Measurements from ENCODE around the gene ATP5PF.
"Not testable (repeated sequence)": the region's sequence is repeated elsewhere in the genome, so short reads cannot be mapped to it uniquely, and the experiment has no call there.

The ATP5PF gene
- 20.7 to 48.9 reads per million in 2 experiments for total RNA-seq

- peak; percentile 96 for DNase-seq (ENCODE audit: low read depth)
Measured at GRCh38 chr21:25734904-25735645, at the start of gene ATP5PF, which contains the start of gene GABPA. Gene ATP5PF (minus strand): TSS chr21:25734904. CDS start chr21:25729794, 5,110 bp downstream. Gene GABPA (plus strand): TSS chr21:25734972. CDS start chr21:25741599, 6,627 bp downstream.

GRCh38 chr21:25778126-25778875 is 43.6 kb upstream of the ATP5PF start:
- not testable (repeated sequence) for DNase-seq (ENCODE audit: low read depth)

GRCh38 chr21:25776440-25776839 is 41.7 kb upstream of the ATP5PF start:
- no peak for DNase-seq (ENCODE audit: low read depth)

- no peak for DNase-seq (ENCODE audit: low read depth)
Measured at GRCh38 chr21:25772686-25773085, 38.0 kb upstream of the ATP5PF start.

- no peak for DNase-seq (ENCODE audit: low read depth)
Measured at GRCh38 chr21:25767921-25768320, 33.2 kb upstream of the ATP5PF start.

GRCh38 chr21:25764065-25764464 is 29.4 kb upstream of the ATP5PF start:
- no peak for DNase-seq (ENCODE audit: low read depth)

GRCh38 chr21:25760677-25761076 is 26.0 kb upstream of the ATP5PF start:
- no peak for DNase-seq (ENCODE audit: low read depth)

- DNase-seq (ENCODE audit: low read depth) = no peak
Measured at GRCh38 chr21:25760061-25760460, 25.4 kb upstream of the ATP5PF start.

GRCh38 chr21:25759573-25759972 is 24.9 kb upstream of the ATP5PF start:
- DNase-seq (ENCODE audit: low read depth) = no peak

GRCh38 chr21:25757531-25757930 is 22.8 kb upstream of the ATP5PF start:
- DNase-seq (ENCODE audit: low read depth) = no peak

GRCh38 chr21:25756190-25756932 is 21.7 kb upstream of the ATP5PF start:
- no peak for DNase-seq (ENCODE audit: low read depth)

GRCh38 chr21:25752416-25752815 is 17.7 kb upstream of the ATP5PF start:
- DNase-seq (ENCODE audit: low read depth) = no peak

- DNase-seq (ENCODE audit: low read depth) = no peak
Measured at GRCh38 chr21:25750085-25750484, 15.4 kb upstream of the ATP5PF start.

- DNase-seq (ENCODE audit: low read depth) = no peak
Measured at GRCh38 chr21:25744854-25745253, 10.2 kb upstream of the ATP5PF start.

GRCh38 chr21:25742900-25743299 is 8.2 kb upstream of the ATP5PF start:
- DNase-seq (ENCODE audit: low read depth) = no peak

- DNase-seq (ENCODE audit: low read depth) = no peak
Measured at GRCh38 chr21:25737421-25737820, 2.7 kb upstream of the ATP5PF start.

GRCh38 chr21:25735646-25736597 is 1.2 kb upstream of the ATP5PF start:
- no peak for DNase-seq (ENCODE audit: low read depth)

- no peak for DNase-seq (ENCODE audit: low read depth)
Measured at GRCh38 chr21:25734654-25734903, 125 bp downstream of the ATP5PF start.

GRCh38 chr21:25733859-25734653 is 648 bp downstream of the ATP5PF start:
- no peak for DNase-seq (ENCODE audit: low read depth)

GRCh38 chr21:25732091-25732760 is 2.5 kb downstream of the ATP5PF start:
- DNase-seq (ENCODE audit: low read depth) = no peak

Measured in T follicular helper cell (primary cell).